Eye (tissue), 1 donor: ENCODE data around the gene ADCY6.

Experiments used
- DNase-seq: peaks from one replicate; pipeline ENCODE4 v3.0.0-alpha.2; 2015

ADCY6 gene

GRCh38 chr12:48788854-48789775, at the start of gene ADCY6:
Gene ADCY6 (minus strand): TSS chr12:48789089. CDS start chr12:48783434, 5,655 bp downstream.
- peak; percentile 90 for DNase-seq

GRCh38 chr12:48838048-48838447, 49.2 kb upstream of the ADCY6 start:
- DNase-seq: no peak

- DNase-seq: no peak
Measured at GRCh38 chr12:48832321-48833060, 43.6 kb upstream of the ADCY6 start.

- DNase-seq: no peak
Measured at GRCh38 chr12:48831257-48831656, 42.4 kb upstream of the ADCY6 start.

GRCh38 chr12:48828841-48829575, 40.1 kb upstream of the ADCY6 start:
- DNase-seq: no peak

GRCh38 chr12:48828293-48828692, 39.4 kb upstream of the ADCY6 start:
- DNase-seq: no peak

GRCh38 chr12:48827513-48828096, 38.7 kb upstream of the ADCY6 start:
- DNase-seq: no peak

- no peak for DNase-seq
Measured at GRCh38 chr12:48827026-48827425, 38.1 kb upstream of the ADCY6 start.

- DNase-seq: no peak
Measured at GRCh38 chr12:48826209-48826855, 37.4 kb upstream of the ADCY6 start.

- DNase-seq: no peak
Measured at GRCh38 chr12:48824905-48825304, 36.0 kb upstream of the ADCY6 start.

- DNase-seq: no peak
Measured at GRCh38 chr12:48824112-48824511, 35.2 kb upstream of the ADCY6 start.

GRCh38 chr12:48823281-48823680, 34.4 kb upstream of the ADCY6 start:
- no peak for DNase-seq

GRCh38 chr12:48822711-48823110, 33.8 kb upstream of the ADCY6 start:
- DNase-seq: no peak

- no peak for DNase-seq
Measured at GRCh38 chr12:48822139-48822538, 33.2 kb upstream of the ADCY6 start.

GRCh38 chr12:48819986-48820725, 31.3 kb upstream of the ADCY6 start:
- DNase-seq: no peak

GRCh38 chr12:48818831-48819590, 30.1 kb upstream of the ADCY6 start:
- no peak for DNase-seq

GRCh38 chr12:48817873-48818830, 29.3 kb upstream of the ADCY6 start, which contains the start of gene CACNB3:
Gene CACNB3 (plus strand): TSS chr12:48818496. CDS start chr12:48818930, 434 bp downstream.
- peak; percentile 91 for DNase-seq

- DNase-seq: peak; percentile 38
Measured at GRCh38 chr12:48816143-48816854, 27.4 kb upstream of the ADCY6 start.
